Femur (tissue), 1 donor: ENCODE measurements around the gene SBNO2.
A peak's percentile ranks its signal among the peaks of the same experiment; 100 is the strongest.

ENCODE experiments used
- DNase-seq: peaks from one replicate; pipeline ENCODE4 v3.0.0-alpha.2; 2017

SBNO2 gene

GRCh38 chr19:1104311-1105007, 69.6 kb downstream of the SBNO2 start:
- peak; percentile 79 for DNase-seq

- peak; percentile 100 for DNase-seq
Observed at GRCh38 chr19:1103708-1104310, 70.3 kb downstream of the SBNO2 start, which contains the start of gene GPX4. Gene GPX4 (plus strand): TSS chr19:1103994. CDS start chr19:1104044, 50 bp downstream.

- DNase-seq = no peak
Observed at GRCh38 chr19:1103132-1103707, 70.8 kb downstream of the SBNO2 start.

DNA sequence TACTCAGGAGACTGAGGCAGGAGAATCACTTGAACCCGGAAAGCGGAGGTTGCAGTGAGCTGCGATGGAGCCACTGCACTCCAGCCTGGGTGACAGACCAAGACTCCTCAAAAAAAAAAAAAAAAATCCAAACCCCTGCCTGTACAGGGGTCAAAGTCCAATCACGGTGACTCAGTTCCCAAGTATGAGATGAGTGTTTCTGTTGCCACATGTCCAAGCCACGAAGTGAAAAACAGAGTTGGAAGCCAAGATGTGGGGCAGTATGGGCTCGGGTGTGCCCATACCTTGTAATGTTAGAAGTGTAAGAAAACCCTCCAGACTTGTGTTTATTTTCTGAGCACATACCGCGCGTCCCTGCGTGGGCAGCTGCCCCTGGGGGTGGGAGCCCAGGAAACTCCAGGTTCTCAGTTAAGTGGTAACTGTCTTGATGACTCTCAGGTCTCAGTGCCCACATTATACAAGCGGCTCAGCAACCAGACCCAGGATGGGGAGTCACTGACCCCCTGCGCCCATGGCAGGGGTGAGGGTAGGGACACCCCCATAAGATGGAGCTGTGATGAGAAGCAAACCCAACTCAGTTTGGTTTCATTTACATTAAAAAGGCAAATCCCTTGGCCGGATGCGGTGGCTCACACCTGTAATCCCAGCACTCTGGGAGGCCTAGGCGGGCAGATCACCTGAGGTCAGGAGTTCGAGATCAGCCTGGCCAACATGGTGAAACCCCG, 71.5 kb downstream of the SBNO2 start:
- no peak for DNase-seq

DNA sequence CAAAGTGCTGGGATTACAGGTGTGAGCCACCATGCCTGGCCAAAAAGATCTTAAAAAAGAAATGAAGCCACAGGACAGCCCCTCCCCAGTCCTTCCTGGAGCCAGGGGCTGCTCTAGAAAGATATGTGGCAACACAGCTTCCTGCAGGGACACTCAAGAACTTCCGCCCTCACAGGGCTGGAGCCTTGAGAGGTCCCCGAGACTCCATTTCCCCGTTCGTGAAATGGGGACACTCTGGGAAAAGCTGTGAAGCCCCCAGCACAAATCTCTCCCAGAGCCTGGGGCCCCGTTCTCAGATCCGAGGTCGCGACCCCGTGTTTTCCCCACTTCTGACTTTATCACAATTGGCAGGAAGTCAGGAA, 72.8 kb downstream of the SBNO2 start:
- DNase-seq = no peak

DNA sequence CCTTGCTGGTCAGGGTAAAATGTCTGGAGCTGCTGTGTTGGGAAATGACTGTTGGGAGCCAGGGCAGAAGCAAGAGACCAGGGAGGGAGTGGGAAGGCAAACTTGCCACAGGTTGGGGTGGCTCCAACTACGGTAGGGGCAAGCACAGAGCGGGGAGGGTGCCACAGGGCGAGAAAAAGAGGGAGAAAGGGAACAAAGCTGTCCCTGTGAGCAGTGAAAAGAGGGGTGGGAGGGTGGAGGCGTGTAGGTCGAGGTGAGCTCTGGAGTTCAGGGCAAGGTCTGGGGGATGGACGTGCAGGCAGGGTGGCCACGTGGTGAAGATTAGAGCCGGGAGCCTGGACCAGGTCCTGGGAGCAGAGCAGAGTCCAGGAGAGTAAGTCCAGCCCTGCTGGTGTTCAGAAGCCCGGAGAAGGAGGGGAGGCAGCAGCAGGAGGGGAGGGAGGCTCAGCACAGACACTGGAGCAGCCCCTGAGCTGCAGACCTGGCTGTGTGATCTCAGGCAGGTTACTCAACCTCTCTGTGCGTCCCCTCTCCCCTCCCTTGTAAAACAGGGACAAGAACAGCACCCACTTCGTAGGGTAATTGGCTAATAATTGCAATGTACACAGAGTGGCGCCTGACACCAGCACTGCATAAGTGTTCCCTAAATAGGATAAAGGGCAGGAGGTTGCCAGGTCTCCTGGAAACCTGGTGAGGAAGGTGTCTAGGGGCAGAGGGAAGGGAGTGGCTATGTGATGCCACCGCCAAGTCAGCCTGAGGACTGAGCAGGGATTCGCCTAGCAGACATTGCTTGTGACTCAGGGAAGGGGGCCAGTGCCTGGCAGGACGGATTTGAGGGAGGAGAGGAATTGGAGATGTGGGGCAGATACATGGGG, 75.7 kb downstream of the SBNO2 start:
- no peak for DNase-seq

DNA sequence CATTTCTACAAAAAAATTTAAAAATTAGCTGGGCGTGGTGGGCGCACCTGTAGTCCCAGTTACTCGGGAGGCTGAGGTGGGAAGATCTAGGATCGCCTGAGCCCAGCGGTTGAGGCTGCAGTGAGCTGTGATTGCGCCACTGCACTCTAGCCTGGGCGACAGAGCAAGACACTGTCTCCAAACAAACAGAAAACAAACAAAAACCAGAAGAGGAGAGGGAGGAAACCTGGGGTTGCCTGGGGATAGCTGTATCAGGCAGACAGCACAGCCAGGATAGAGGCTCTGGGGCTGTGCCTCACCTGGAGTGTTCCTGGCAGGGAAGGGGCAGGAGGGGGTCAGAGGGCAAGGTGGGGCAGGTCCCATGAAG, 76.3 kb downstream of the SBNO2 start:
- DNase-seq = no peak

- DNase-seq = peak; percentile 99
Observed at GRCh38 chr19:1094978-1095701, 78.9 kb downstream of the SBNO2 start, which contains the start of gene POLR2E. Gene POLR2E (minus strand): TSS chr19:1095375. CDS start chr19:1095315, 60 bp downstream.

GRCh38 chr19:1094655-1094977, 79.5 kb downstream of the SBNO2 start:
- no peak for DNase-seq

DNA sequence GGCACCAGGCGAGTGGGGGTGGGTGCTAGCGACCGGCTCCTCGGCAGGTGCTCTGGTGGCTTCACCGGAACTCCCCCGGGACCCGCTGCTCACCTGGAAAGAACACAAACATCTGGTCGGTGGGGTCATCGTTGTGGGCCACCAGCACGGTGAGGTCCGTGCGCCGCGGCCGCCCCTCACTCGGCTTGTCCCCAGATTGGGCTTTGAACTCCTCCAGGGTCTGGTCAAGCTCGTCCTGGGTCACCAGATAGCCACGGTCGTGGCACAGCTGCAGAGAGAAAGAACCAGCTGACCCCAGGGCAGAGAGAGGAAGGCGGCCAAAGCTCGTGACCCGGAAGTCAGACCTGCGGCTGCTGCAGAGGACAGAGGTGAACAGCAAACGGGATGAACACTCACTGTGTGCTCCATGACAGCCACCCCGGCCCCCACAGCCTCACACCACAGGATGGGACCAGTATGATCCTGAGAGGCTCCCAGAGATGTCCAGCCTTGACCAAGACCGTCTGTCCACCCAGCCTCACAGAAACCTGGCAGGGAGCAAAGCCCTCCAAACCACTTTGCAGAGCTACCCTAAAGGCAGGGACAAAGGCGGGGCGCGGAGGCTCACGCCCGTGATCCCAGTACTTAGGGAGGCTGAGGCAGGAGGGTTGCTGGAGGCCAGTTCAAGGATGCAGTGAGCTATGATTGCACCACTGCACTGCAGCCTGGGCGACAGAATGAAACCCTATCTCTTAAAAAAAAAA, 80.1 kb downstream of the SBNO2 start:
- no peak for DNase-seq

GRCh38 chr19:1093330-1093729, 80.7 kb downstream of the SBNO2 start:
- no peak for DNase-seq

- no peak for DNase-seq
Observed at GRCh38 chr19:1091544-1092175, 82.4 kb downstream of the SBNO2 start.

- no peak for DNase-seq
Observed at GRCh38 chr19:1090731-1091543, 83.1 kb downstream of the SBNO2 start.

DNA sequence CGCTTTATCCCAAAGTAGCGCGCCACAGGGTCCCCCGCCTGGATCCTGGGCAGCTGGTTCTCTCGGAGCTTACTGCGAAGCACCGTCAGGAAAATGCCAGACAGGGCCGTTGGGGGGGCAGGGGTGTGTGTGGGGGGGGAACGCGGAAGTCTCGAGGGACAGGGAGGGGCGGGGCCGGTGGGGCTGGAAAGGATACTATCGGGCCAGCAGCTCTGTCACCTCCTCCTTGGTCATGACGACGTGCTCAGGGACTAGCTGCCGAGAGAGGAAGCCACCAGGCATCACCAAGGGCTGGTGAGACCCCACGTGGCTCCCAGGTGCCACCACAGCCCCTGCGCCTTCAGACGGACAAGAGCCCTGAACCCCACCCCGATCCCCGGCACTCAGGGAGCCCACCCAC, 84.2 kb downstream of the SBNO2 start:
- no peak for DNase-seq

- no peak for DNase-seq
Observed at GRCh38 chr19:1089126-1089771, 84.8 kb downstream of the SBNO2 start.

GRCh38 chr19:1088416-1089010, 85.6 kb downstream of the SBNO2 start:
- DNase-seq = no peak

GRCh38 chr19:1087813-1088415, 86.2 kb downstream of the SBNO2 start:
- DNase-seq = peak; percentile 72

DNA sequence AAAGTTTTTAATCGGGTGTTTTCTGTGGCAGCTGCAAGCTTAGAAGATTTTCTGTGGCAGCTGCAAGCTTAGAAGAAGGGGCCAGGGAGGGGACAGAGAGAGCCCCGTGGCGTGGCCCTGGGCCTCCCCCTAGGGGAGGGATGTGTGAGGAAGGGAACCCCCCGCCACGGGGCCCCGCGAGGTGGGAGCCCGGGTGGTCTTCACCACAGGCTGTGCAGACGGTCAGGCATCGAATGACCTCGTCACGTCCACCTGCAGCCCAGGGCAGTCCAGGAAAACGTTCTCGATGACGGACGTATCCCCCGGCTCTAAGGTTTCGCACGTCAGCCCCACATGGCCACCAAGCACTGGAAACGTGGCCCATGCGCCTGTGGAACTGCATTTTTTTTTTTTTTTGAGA, 87.5 kb downstream of the SBNO2 start:
- DNase-seq = no peak
